IMR-90 (cell line): Measurements from ENCODE around the gene MRPS33. TPM values are rescaled to one million over a fixed set of nuclear protein-coding genes. Genes with fewer than 3 reads are reported as not detected.

Experiments used
- ATAC-seq: fragments of 200-7000 bp; cut with Tn5 transposase; 2 replicates; pipeline ENCODE4 v1.9.1; 2020; ENCODE audit warnings: low read depth, mild to moderate bottlenecking, moderate library complexity
- BruUV-seq: library from RNA; stranded (reverse); fragments of 400-500 nt; replicated peaks from 2 replicates; lab custom pipeline; 2021; lab: Mats Ljungman, UMichigan
- CTCF ChIA-PET: fragments of 300-600 bp; formaldehyde crosslinking; extraction: SDS; loops from one replicate; lab custom pipeline; 2021; ENCODE audit warnings: antibody characterized with exemption; lab: Yijun Ruan, JAX
- POLR2A ChIA-PET: fragments of 300-600 bp; sonication (Branson Sonifier 250); formaldehyde crosslinking; loops from one replicate; lab custom pipeline; 2022; ENCODE audit warnings: antibody characterized with exemption; ENCODE audit not compliant: unreplicated experiment; lab: Charles Lee
- DNase-seq: peaks from one replicate; pipeline ENCODE4 v3.0.0; 2013
- H2AFZ ChIP-seq: replicated peaks from 2 replicates; pipeline ENCODE3; 2013; ENCODE audit warnings: low read length, mild to moderate bottlenecking; ENCODE audit not compliant: poor library complexity
- H2AK5ac ChIP-seq: 2 replicates; pipeline ENCODE4 v1.6.1; 2013; ENCODE audit warnings: low read depth, low read length, inconsistent platforms
- H2AK9ac ChIP-seq: replicated peaks from 2 replicates; pipeline ENCODE3; 2013; ENCODE audit warnings: mild to moderate bottlenecking, low read depth, low read length, moderate library complexity; ENCODE audit not compliant: poor library complexity
- H2BK120ac ChIP-seq: 2 replicates; pipeline ENCODE4 v1.6.1; 2013; ENCODE audit warnings: low read depth, low read length, inconsistent platforms
- H2BK15ac ChIP-seq: 3 replicates; pipeline ENCODE4 v1.6.1; 2013; ENCODE audit warnings: low read depth, low read length, inconsistent platforms
- H2BK20ac ChIP-seq: 2 replicates; pipeline ENCODE4 v1.6.1; 2013; ENCODE audit warnings: low read depth, mild to moderate bottlenecking, inconsistent platforms, low read length, moderate library complexity
- H2BK5ac ChIP-seq: 2 replicates; pipeline ENCODE4 v1.6.1; 2013; ENCODE audit warnings: mild to moderate bottlenecking, low read depth, low read length, inconsistent platforms; ENCODE audit not compliant: poor library complexity, severe bottlenecking
- H3K14ac ChIP-seq: replicated peaks from 2 replicates; pipeline ENCODE4 v1.6.1; 2013; ENCODE audit warnings: low read depth, low read length, inconsistent platforms
- H3K18ac ChIP-seq: 2 replicates; pipeline ENCODE4 v1.6.1; 2013; ENCODE audit warnings: low read depth, low read length, control low read depth
- H3K23ac ChIP-seq: 2 replicates; pipeline ENCODE4 v1.6.1; 2013; ENCODE audit warnings: low read depth, low read length, inconsistent platforms
- H3K27ac ChIP-seq: 2 replicates; pipeline ENCODE4 v1.5.1; 2013; ENCODE audit warnings: mild to moderate bottlenecking, control low read depth, low read length; ENCODE audit not compliant: insufficient read depth
- H3K27me3 ChIP-seq: 2 replicates; pipeline ENCODE4 v1.6.1; 2013; ENCODE audit warnings: low read length; ENCODE audit not compliant: control insufficient read depth, insufficient read depth
- H3K36me3 ChIP-seq: 2 replicates; pipeline ENCODE4 v1.6.1; 2013; ENCODE audit warnings: low read length, mixed read lengths; ENCODE audit not compliant: control insufficient read depth, insufficient read depth
- H3K4ac ChIP-seq: 2 replicates; pipeline ENCODE4 v1.6.1; 2013; ENCODE audit warnings: low read depth, low read length, inconsistent platforms
- H3K4me1 ChIP-seq: 2 replicates; pipeline ENCODE4 v1.6.1; 2013; ENCODE audit warnings: low read length, mixed read lengths; ENCODE audit not compliant: control insufficient read depth, insufficient read depth
- H3K4me2 ChIP-seq: 2 replicates; pipeline ENCODE4 v1.6.1; 2013; ENCODE audit warnings: low read depth, mild to moderate bottlenecking, control low read depth, low read length, moderate library complexity
- H3K4me3 ChIP-seq: 2 replicates; pipeline ENCODE4 v1.5.1; 2013; ENCODE audit warnings: low read depth, mild to moderate bottlenecking, control low read depth, low read length, moderate library complexity; ENCODE audit not compliant: insufficient read depth
- H3K56ac ChIP-seq: 2 replicates; pipeline ENCODE4 v1.6.1; 2013; ENCODE audit warnings: low read length, inconsistent platforms; ENCODE audit not compliant: insufficient read depth; ENCODE audit errors: extremely low read depth
- H3K79me1 ChIP-seq, 2 experiments: 2 replicates each; pipeline ENCODE4 v1.6.1; 2013; ENCODE audit warnings: low read length in 2 of 2, inconsistent platforms in 1 of 2, low read depth in 1 of 2
- H3K9ac ChIP-seq: 2 replicates; pipeline ENCODE4 v1.6.1; 2013; ENCODE audit warnings: low read depth, low read length, control low read depth
- H3K9me1 ChIP-seq: 2 replicates; pipeline ENCODE4 v1.6.1; 2013; ENCODE audit warnings: low read length, inconsistent platforms; ENCODE audit not compliant: insufficient read depth
- H3K9me3 ChIP-seq: 2 replicates; pipeline ENCODE4 v1.6.1; 2013; ENCODE audit warnings: low read length; ENCODE audit not compliant: control insufficient read depth, insufficient read depth
- H4K20me1 ChIP-seq: 2 replicates; pipeline ENCODE4 v1.6.1; 2013; ENCODE audit warnings: low read length, inconsistent platforms; ENCODE audit not compliant: insufficient read depth
- H4K5ac ChIP-seq: 2 replicates; pipeline ENCODE4 v1.6.1; 2013; ENCODE audit warnings: mild to moderate bottlenecking, low read depth, low read length, control low read depth
- H4K8ac ChIP-seq, 2 experiments: 2 replicates each; pipeline ENCODE4 v1.6.1; 2013; ENCODE audit warnings: low read depth in 2 of 2, low read length in 2 of 2, control low read depth in 1 of 2, inconsistent platforms in 1 of 2
- H4K91ac ChIP-seq: 2 replicates; pipeline ENCODE4 v1.6.1; 2013; ENCODE audit warnings: low read depth, low read length, inconsistent platforms; ENCODE audit not compliant: insufficient read depth
- BHLHE40 ChIP-seq: fragments of 150-350 bp; IDR thresholded peaks from 2 replicates; pipeline ENCODE4 v1.6.1; 2016; ENCODE audit warnings: mild to moderate bottlenecking, low read depth, low read length
- CTCF ChIP-seq: conservative IDR thresholded peaks from 2 replicates; pipeline ENCODE4 v1.5.1; 2012; ENCODE audit warnings: mild to moderate bottlenecking, low read depth, low read length, improper control_type of control experiment
- ELK1 ChIP-seq: fragments of 150-350 bp; IDR thresholded peaks from 2 replicates; pipeline ENCODE4 v1.6.1; 2016; ENCODE audit warnings: low read depth, mild to moderate bottlenecking, low read length, moderate library complexity, borderline replicate concordance
- FOS ChIP-seq: fragments of 150-350 bp; IDR thresholded peaks from 2 replicates; pipeline ENCODE4 v1.6.1; 2016; ENCODE audit warnings: low read depth, low read length
- MAFK ChIP-seq: IDR thresholded peaks from 2 replicates; pipeline ENCODE4 v1.6.1; 2012; ENCODE audit warnings: low read depth, low read length, improper control_type of control experiment
- MAZ ChIP-seq: IDR thresholded peaks from 2 replicates; pipeline ENCODE4 v1.6.1; 2012; ENCODE audit warnings: low read depth, mild to moderate bottlenecking, low read length, improper control_type of control experiment, moderate library complexity, borderline replicate concordance
- MXI1 ChIP-seq: IDR thresholded peaks from 2 replicates; pipeline ENCODE4 v1.6.1; 2012; ENCODE audit warnings: low read depth, mild to moderate bottlenecking, low read length, moderate library complexity, borderline replicate concordance
- NFE2L2 ChIP-seq: fragments of 150-350 bp; IDR thresholded peaks from 2 replicates; pipeline ENCODE4 v1.6.1; 2016; ENCODE audit warnings: low read depth, mild to moderate bottlenecking, low read length
- RAD21 ChIP-seq: IDR thresholded peaks from 2 replicates; pipeline ENCODE4 v1.6.1; 2012; ENCODE audit warnings: low read length, improper control_type of control experiment
- RCOR1 ChIP-seq: IDR thresholded peaks from 2 replicates; pipeline ENCODE4 v1.6.1; 2012; ENCODE audit warnings: mild to moderate bottlenecking, low read length, improper control_type of control experiment; ENCODE audit not compliant: insufficient replicate concordance
- RFX5 ChIP-seq: IDR thresholded peaks from 2 replicates; pipeline ENCODE4 v1.8.0; 2012; ENCODE audit warnings: low read depth, mild to moderate bottlenecking, low read length, moderate library complexity
- SMC3 ChIP-seq: fragments of 150-350 bp; IDR thresholded peaks from 2 replicates; pipeline ENCODE4 v1.6.1; 2016; ENCODE audit warnings: low read depth, mild to moderate bottlenecking, antibody characterized with exemption, low read length, moderate library complexity
- USF2 ChIP-seq: fragments of 150-350 bp; IDR thresholded peaks from 2 replicates; pipeline ENCODE4 v1.6.1; 2017; ENCODE audit warnings: mild to moderate bottlenecking, antibody characterized with exemption, low read length, low read depth
- WGBS, 2 experiments: methylation state at CpG; one replicate each; pipeline versions ENCODE4 v1.1.5 to v1.1.7; 2013; ENCODE audit warnings: missing lambda C conversion rate in 2 of 2; ENCODE audit not compliant: insufficient read length in 1 of 2; ENCODE audit errors: extremely low coverage in 2 of 2; 5-methylcytosine and 5-hydroxymethylcytosine counted together
- dilution Hi-C: fragments of 300-500 bp; cut with HindIII; formaldehyde crosslinking; loops from one replicate; pipeline ENCODE4 v1.14.3; 2018; ENCODE audit warnings: low sequenced_read_pairs; ENCODE audit not compliant: unreplicated experiment
- in situ Hi-C: fragments of 300-500 bp; cut with MboI; formaldehyde crosslinking; loops from 3 replicates; pipeline ENCODE4 v1.14.3; 2019; ENCODE audit warnings: low sequenced_read_pairs, inconsistent platforms, mixed read lengths
- intact Hi-C: fragments of 100-400 bp; cut with micrococcal nuclease; formaldehyde crosslinking; loops from 2 replicates; pipeline ENCODE4 v1.10.0; 2022
- polyA plus RNA-seq, 3 experiments: library from polyadenylated mRNA; depleted of rRNA; stranded (reverse); fragments of >200 nt; gene quantifications; 2 replicates each; pipeline ENCODE4 v1.2.3, GENCODE V29; 2012; ENCODE audit warnings: low replicate concordance in 1 of 3
- total RNA-seq: library from RNA; depleted of rRNA; stranded (reverse); fragments of >200 nt; gene quantifications from 2 replicates; pipeline ENCODE4 v1.2.3, GENCODE V29; 2012

The MRPS33 gene
- total and polyA plus RNA-seq, 2 of the 4 experiments (the other 2 are of a cell fraction) = 14.5 to 33.8 TPM

- Histone ChIP-seq H2AK5ac (no peak overlapping the region), H4K5ac (no peak overlapping the region), H2AFZ (no peak overlapping the region), H3K27me3 (peaks cover 2% of the 10 kb centered on the region; the same call in 1 of the 2 replicates), H3K4me3 (no peak overlapping the region), H3K9me1 (no peaks in the 10 kb centered on the region), H2BK120ac (no peak overlapping the region), H3K27ac (no peak overlapping the region), H4K91ac (no peak overlapping the region), H3K79me1 (no peaks in the 10 kb centered on the region), H3K23ac (no peak overlapping the region), H3K14ac (no peak overlapping the region), H3K4ac (no peak overlapping the region), H2BK15ac (no peak overlapping the region), H4K8ac (no peak overlapping the region), H3K4me2 (no peak overlapping the region), H2BK5ac (no peak overlapping the region), H3K18ac (no peak overlapping the region), H4K20me1 (no peaks in the 10 kb centered on the region), H3K56ac (no peak overlapping the region), H2AK9ac (no peak overlapping the region), H2BK20ac (no peak overlapping the region), H3K9me3 (no peaks in the 10 kb centered on the region), H3K36me3 (no peaks in the 10 kb centered on the region), H3K4me1 (no peaks in the 10 kb centered on the region), H3K9ac (no peak overlapping the region)
- in situ Hi-C loops (no loop called here), intact Hi-C loops (no loop called here), dilution Hi-C loops (no loop called here)
- DNase-seq (no peak), ATAC-seq (no peak)
- ChIA-PET POLR2A (no interaction called here), CTCF (interaction anchor here (0.6 kb wide), 1 partner anchor 570 kb away, joined by 3 read pairs; no protein-coding TSS in a partner anchor)
- no TSS peak for BruUV-seq
- WGBS, 2 experiments = no CpG with 5 or more reads among the region's 5 CpGs
- no peak for TF ChIP-seq MAZ
- TF ChIP-seq USF2 = no peak
- no peak for TF ChIP-seq RAD21
- TF ChIP-seq MAFK = no peak
- TF ChIP-seq SMC3 = no peak
- no peak for TF ChIP-seq RCOR1
- no peak for TF ChIP-seq CTCF
- no peak for TF ChIP-seq MXI1
- TF ChIP-seq BHLHE40 = no peak
- TF ChIP-seq FOS = no peak
- TF ChIP-seq ELK1 = no peak
- no peak for TF ChIP-seq RFX5
- TF ChIP-seq NFE2L2 = no peak
Measured at GRCh38 chr7:140966561-140967233, 48.1 kb downstream of the MRPS33 start.
